ENCODE measurements around the gene ELL2. TPM values are rescaled to one million over a fixed set of nuclear protein-coding genes. Genes with fewer than 3 reads are reported as not detected.

The ELL2 gene
- total RNA-seq, 1 donor from 2014 or later, result 135 TPM

DNA sequence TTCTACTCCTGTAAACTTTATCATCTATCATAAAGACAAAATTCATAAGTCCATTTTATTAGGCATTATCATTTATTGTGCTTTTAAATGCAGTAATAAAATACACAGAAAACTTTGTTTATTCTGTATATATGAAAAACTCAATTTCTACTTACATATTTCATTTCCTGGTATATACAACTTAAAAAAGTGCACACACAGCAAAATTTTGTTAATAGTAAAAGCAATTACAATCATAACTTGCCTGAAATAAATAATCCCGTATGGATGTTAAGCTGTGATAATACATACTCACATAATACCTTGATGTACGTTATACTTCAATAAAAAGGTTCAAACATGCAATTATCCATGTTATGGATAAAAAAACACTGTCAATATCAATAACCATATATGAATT lies 19.2 kb downstream of the ELL2 start:
- intact Hi-C loops (cut with micrococcal nuclease), result no loop called here
- peaks cover 62% of the 10 kb centered on the region for H3K36me3 Mint-ChIP-seq (ENCODE audit: low read depth)
- DNase-seq (ENCODE audit: low spot score), result no peak
- no peaks in the 10 kb centered on the region for H3K27me3 Mint-ChIP-seq (ENCODE audit: low read depth)
- H3K9me3 Mint-ChIP-seq, result peaks cover 6% of the 10 kb centered on the region
- H3K4me1 Mint-ChIP-seq (ENCODE audit: low read depth), result peaks cover 36% of the 10 kb centered on the region
- no peak overlapping the region for H3K27ac Mint-ChIP-seq
- H3K4me3 Mint-ChIP-seq (ENCODE audit: low read depth), result no peak overlapping the region

- intact Hi-C loops (cut with micrococcal nuclease), result no loop called here
- Mint-ChIP-seq H3K27ac (no peak overlapping the region), H3K36me3 (ENCODE audit: low read depth) (peaks cover 59% of the 10 kb centered on the region), H3K4me3 (ENCODE audit: low read depth) (no peak overlapping the region), H3K9me3 (peaks cover 5% of the 10 kb centered on the region), H3K4me1 (ENCODE audit: low read depth) (peaks cover 33% of the 10 kb centered on the region), H3K27me3 (ENCODE audit: low read depth) (no peaks in the 10 kb centered on the region)
- no peak for DNase-seq (ENCODE audit: low spot score)
Observed at GRCh38 chr5:95941756-95942155, 19.9 kb downstream of the ELL2 start.

GRCh38 chr5:95940758-95941682 lies 20.6 kb downstream of the ELL2 start:
- DNase-seq (ENCODE audit: low spot score), result no peak
- Mint-ChIP-seq H3K9me3 (no peaks in the 10 kb centered on the region), H3K4me3 (ENCODE audit: low read depth) (no peak overlapping the region), H3K27ac (no peak overlapping the region), H3K27me3 (ENCODE audit: low read depth) (no peaks in the 10 kb centered on the region), H3K4me1 (ENCODE audit: low read depth) (peaks cover 30% of the 10 kb centered on the region), H3K36me3 (ENCODE audit: low read depth) (peaks cover 59% of the 10 kb centered on the region)
- intact Hi-C loops (cut with micrococcal nuclease), result no loop called here

GRCh38 chr5:95939465-95939864 lies 22.2 kb downstream of the ELL2 start:
- intact Hi-C loops (cut with micrococcal nuclease), result no loop called here
- Mint-ChIP-seq H3K27ac (no peak overlapping the region), H3K4me1 (ENCODE audit: low read depth) (peaks cover 27% of the 10 kb centered on the region), H3K4me3 (ENCODE audit: low read depth) (no peak overlapping the region), H3K27me3 (ENCODE audit: low read depth) (no peaks in the 10 kb centered on the region), H3K36me3 (ENCODE audit: low read depth) (peaks cover 49% of the 10 kb centered on the region), H3K9me3 (no peaks in the 10 kb centered on the region)
- no peak for DNase-seq (ENCODE audit: low spot score)

GRCh38 chr5:95938766-95939165 lies 22.9 kb downstream of the ELL2 start:
- Mint-ChIP-seq H3K4me1 (ENCODE audit: low read depth) (peaks cover 31% of the 10 kb centered on the region), H3K27ac (no peak overlapping the region), H3K9me3 (no peaks in the 10 kb centered on the region), H3K36me3 (ENCODE audit: low read depth) (peaks cover 49% of the 10 kb centered on the region), H3K27me3 (ENCODE audit: low read depth) (no peaks in the 10 kb centered on the region), H3K4me3 (ENCODE audit: low read depth) (no peak overlapping the region)
- DNase-seq (ENCODE audit: low spot score), result no peak
- intact Hi-C loops (cut with micrococcal nuclease), result no loop called here

DNA sequence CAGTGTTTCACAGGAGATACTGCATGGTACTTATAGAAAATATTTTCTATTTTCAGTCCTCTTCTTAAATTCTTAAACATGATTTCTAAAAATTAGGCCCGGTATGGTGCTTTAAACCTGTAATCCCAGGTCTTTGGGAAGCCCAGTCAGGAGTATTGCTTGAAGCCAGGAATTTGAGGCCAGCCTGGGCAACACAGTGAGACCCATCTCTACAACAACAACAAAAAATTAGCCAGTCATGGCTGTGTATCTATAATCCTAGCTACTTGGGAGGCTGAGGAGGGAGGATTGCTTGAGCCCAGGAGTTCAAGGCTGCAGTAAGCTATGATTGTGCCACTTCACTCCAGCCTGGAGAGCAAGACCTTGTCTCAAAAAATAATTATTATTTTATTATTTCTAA lies 23.3 kb downstream of the ELL2 start:
- Mint-ChIP-seq H3K9me3 (no peaks in the 10 kb centered on the region), H3K36me3 (ENCODE audit: low read depth) (peaks cover 49% of the 10 kb centered on the region), H3K4me3 (ENCODE audit: low read depth) (no peak overlapping the region), H3K27me3 (ENCODE audit: low read depth) (no peaks in the 10 kb centered on the region), H3K4me1 (ENCODE audit: low read depth) (peaks cover 33% of the 10 kb centered on the region), H3K27ac (no peak overlapping the region)
- intact Hi-C loops (cut with micrococcal nuclease), result no loop called here
- no peak for DNase-seq (ENCODE audit: low spot score)

DNA sequence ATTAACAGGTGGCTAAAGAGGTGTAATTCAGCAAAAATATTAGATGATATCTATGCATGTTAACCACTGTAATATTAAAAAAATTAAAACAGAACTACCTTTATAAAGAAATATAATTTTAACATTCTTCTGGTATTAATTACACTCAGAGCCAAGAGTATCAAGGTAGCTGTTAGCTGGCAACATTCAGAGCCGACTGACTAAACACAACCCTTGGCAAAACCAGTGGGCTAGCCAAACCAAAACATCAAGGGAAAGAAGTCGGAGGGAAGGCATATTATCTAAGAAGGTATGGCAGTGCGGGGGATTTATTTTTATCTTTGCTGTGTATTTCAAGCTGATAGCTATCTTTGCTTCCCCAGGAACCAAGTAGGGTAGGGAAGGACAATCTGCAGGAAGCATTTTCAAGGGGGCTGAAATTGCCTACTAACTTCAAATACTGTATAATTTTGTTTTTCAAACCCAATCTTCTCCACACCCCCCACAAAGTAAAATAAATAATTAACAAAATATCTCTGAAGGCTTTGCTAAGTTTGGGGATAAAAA lies 24.0 kb downstream of the ELL2 start:
- H3K4me1 Mint-ChIP-seq (ENCODE audit: low read depth), result peaks cover 37% of the 10 kb centered on the region
- no peak for DNase-seq (ENCODE audit: low spot score)
- no peak overlapping the region for H3K27ac Mint-ChIP-seq
- no peaks in the 10 kb centered on the region for H3K27me3 Mint-ChIP-seq (ENCODE audit: low read depth)
- H3K36me3 Mint-ChIP-seq (ENCODE audit: low read depth), result peaks cover 47% of the 10 kb centered on the region
- no peaks in the 10 kb centered on the region for H3K9me3 Mint-ChIP-seq
- intact Hi-C loops (cut with micrococcal nuclease), result no loop called here
- H3K4me3 Mint-ChIP-seq (ENCODE audit: low read depth), result no peak overlapping the region

DNA sequence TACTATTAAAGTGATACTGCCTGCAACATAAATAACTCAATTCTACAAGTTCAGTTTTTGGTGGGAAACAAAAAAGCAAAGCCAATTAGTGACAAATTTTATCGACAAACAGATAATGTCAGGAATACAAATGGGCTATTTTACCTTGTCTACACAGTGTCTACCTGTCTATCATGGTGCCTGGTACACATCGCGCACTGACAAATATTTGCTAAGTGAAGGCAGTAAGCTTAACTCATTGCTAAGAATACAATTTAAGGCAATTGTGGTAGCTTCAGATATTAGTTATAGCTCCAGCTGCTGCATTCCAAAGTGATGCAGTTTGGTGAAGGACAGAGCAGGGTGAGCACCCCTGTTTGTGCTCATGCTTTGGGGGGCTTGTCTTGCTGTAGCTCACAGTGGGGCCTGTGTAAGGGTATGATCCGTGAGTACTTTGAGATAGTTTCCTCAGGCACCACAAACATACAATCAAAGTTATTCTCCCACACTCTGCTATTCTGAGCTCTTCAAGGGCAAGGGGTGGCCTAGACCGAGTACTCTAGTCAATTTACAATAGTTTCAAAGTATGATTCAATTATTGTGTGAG lies 24.7 kb downstream of the ELL2 start:
- Mint-ChIP-seq H3K4me1 (ENCODE audit: low read depth) (peaks cover 37% of the 10 kb centered on the region), H3K27ac (no peak overlapping the region), H3K27me3 (ENCODE audit: low read depth) (no peaks in the 10 kb centered on the region), H3K4me3 (ENCODE audit: low read depth) (no peak overlapping the region), H3K9me3 (no peaks in the 10 kb centered on the region), H3K36me3 (ENCODE audit: low read depth) (peaks cover 46% of the 10 kb centered on the region)
- no peak for DNase-seq (ENCODE audit: low spot score)
- intact Hi-C loops (cut with micrococcal nuclease), result no loop called here

DNA sequence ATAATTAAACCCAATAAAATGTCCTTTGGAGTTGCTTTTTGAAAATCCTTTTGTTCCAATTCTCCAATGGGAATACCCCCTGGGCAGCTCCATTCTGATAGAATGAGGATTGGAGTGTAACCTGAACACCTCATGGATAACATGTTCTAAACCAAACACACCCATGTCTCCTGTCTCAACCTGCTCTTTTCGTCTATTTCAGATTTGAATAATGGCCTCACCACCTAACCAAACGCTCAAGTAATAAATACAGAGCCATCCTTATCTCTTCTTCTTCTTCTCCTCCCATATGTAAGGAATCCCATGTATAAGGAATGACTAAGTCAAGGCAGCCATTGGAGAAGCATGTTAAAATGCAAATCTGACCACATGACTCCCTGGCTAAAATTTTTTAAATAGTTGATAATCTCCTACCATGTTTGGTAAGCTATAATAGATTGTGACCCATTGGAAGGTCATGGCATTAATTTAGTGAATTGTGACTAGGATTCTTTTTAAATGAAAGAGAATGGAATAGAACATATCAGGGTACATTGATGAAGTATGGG lies 26.0 kb downstream of the ELL2 start:
- DNase-seq (ENCODE audit: low spot score), result no peak
- Mint-ChIP-seq H3K27ac (no peak overlapping the region), H3K9me3 (no peaks in the 10 kb centered on the region), H3K36me3 (ENCODE audit: low read depth) (peaks cover 46% of the 10 kb centered on the region), H3K4me3 (ENCODE audit: low read depth) (no peak overlapping the region), H3K4me1 (ENCODE audit: low read depth) (peaks cover 41% of the 10 kb centered on the region), H3K27me3 (ENCODE audit: low read depth) (no peaks in the 10 kb centered on the region)
- intact Hi-C loops (cut with micrococcal nuclease), result loop anchor here (2.0 kb wide), 1 partner anchor 13 kb away; no protein-coding TSS in a partner anchor

DNA sequence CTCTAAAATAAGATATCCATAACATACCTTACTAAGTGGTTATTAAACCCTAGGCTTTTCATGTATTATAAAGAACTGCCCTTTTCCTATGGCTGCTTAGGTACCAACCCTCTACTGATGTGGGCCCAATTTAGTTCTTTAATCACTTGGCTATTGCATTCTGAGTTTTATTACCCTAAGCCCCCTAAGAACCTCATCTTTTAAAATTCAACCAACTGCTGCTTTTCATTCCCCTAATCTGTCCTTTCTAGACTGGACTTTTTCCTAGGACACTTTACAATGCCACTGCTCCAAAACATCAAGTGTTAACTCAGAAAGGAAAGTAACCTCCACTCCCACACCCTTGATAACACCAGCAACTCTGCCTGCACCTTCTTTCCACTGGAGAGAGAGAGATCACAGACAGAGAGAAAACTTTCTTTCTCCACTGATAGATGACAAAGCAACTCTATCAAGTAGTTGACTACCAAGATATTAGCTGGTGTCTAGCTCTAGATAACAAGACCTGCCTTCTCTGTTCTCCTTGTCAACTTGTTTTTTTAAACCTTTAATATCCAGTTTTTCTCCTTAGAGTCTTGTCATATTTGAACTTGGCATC lies 27.3 kb downstream of the ELL2 start:
- Mint-ChIP-seq H3K36me3 (ENCODE audit: low read depth) (peaks cover 45% of the 10 kb centered on the region), H3K4me1 (ENCODE audit: low read depth) (peaks cover 44% of the 10 kb centered on the region), H3K27ac (peak overlapping the region; percentile 24), H3K27me3 (ENCODE audit: low read depth) (no peaks in the 10 kb centered on the region), H3K9me3 (no peaks in the 10 kb centered on the region), H3K4me3 (ENCODE audit: low read depth) (no peak overlapping the region)
- DNase-seq (ENCODE audit: low spot score), result no peak
- intact Hi-C loops (cut with micrococcal nuclease), result loop anchor here (2.0 kb wide), 1 partner anchor 14 kb away; no protein-coding TSS in a partner anchor

DNA sequence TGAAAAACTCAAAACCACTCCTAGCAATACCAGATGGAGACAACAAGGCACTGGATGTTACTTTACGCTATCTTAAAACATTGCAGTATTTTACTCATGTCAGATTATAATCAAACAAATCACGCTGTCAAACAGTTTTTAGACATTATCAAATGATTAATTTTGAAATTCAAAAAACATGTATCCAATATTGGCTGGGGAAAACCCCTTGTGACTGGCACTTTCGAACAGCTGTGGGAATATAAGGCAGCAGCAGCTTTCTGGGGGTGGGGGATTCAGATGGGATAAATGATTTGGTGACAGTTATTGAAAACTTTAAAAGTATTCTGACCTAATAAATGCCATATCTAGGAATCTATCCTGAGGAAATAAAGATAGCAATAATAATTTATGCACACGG lies 28.7 kb downstream of the ELL2 start:
- no peak overlapping the region for H3K27ac Mint-ChIP-seq
- DNase-seq (ENCODE audit: low spot score), result no peak
- H3K4me1 Mint-ChIP-seq (ENCODE audit: low read depth), result peaks cover 54% of the 10 kb centered on the region
- H3K36me3 Mint-ChIP-seq (ENCODE audit: low read depth), result peaks cover 49% of the 10 kb centered on the region
- no peaks in the 10 kb centered on the region for H3K9me3 Mint-ChIP-seq
- H3K4me3 Mint-ChIP-seq (ENCODE audit: low read depth), result no peak overlapping the region
- intact Hi-C loops (cut with micrococcal nuclease), result no loop called here
- no peaks in the 10 kb centered on the region for H3K27me3 Mint-ChIP-seq (ENCODE audit: low read depth)

DNA sequence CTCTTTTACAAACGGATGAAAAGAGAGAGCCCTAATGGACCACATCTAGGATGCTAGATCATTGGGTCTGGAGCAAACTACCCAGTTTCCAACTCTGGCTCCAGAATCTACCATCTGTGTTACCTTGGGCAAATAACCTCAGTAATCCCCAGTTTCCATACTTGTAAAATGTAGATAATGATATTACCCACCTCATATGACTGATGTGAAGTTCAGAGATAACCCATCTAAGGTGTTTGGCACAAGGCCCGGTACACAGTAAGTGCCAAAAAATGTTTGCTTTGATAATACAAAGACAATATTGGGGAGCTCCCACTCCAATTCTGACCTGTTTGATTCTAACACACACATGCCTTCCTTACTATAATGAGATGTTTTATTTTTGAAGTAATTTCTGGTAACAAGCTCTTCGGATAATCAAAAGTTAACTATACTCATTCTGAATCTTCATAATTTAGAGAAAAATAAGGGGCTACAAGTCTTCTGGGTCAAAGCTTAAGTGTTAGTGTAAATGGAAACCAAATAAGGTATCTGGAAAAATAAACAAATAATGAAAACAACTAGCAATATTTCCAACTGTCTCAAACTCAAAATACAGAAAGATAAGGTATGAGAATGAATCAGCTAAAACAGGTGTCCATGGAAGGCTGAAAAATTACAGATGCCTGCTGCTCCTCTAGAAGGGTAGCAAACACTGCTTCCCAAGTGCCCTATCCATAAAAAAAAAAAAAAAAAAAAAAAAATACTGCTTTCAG lies 30.4 kb downstream of the ELL2 start:
- H3K4me1 Mint-ChIP-seq (ENCODE audit: low read depth), result peaks cover 60% of the 10 kb centered on the region
- no peaks in the 10 kb centered on the region for H3K9me3 Mint-ChIP-seq
- DNase-seq (ENCODE audit: low spot score), result no peak
- no peaks in the 10 kb centered on the region for H3K27me3 Mint-ChIP-seq (ENCODE audit: low read depth)
- intact Hi-C loops (cut with micrococcal nuclease), result no loop called here
- H3K4me3 Mint-ChIP-seq (ENCODE audit: low read depth), result no peak overlapping the region
- peaks cover 44% of the 10 kb centered on the region for H3K36me3 Mint-ChIP-seq (ENCODE audit: low read depth)
- H3K27ac Mint-ChIP-seq, result peak overlapping the region; percentile 31

All from activated T-helper 2 cell treated with anti-CD3 and anti-CD28 coated beads, Interferon-gamma antibody, Interleukin-2, Interleukin-4, amounts not matched to agents 10 μg/mL and 5 μg/mL and 100 μg/mL, durations not matched to agents 14 hours and 24 hours and 36 hours (primary cell).